Measurements from ENCODE around the gene FSIP1. TPM values are rescaled to one million over a fixed set of nuclear protein-coding genes. Genes with fewer than 3 reads are reported as not detected.

Gene FSIP1
- total RNA-seq, 1 experiment from 2014 or later = 0.61 TPM

DNA sequence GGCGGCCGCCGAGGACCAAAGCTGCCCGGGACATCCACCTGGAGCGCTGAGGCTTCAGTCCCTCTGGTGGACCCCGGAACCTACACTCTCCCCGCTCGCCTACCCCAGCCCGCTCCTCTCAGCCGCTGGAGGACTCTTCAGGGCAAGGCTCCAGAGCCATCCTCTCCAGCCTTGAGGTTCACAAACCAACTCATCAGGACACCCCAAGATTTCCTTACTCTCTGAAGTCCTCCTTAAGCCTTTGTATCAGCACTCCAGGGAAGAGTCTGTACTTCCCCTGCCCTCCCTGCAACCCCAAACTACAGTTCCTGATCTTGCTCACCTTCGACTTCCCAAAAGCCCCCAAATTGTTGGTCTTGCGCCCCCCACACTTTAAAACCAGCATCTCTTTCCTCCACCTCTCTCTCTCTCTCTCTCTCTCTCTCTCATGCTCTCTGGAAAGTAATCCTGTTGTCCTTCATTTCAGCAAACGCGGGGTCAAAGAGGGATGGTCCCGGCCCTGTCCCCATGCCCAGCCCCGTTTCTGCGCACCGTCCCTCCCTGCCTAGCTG is 201.3 kb downstream of the FSIP1 start:
- peaks cover 37% of the 10 kb centered on the region for H3K36me3 Mint-ChIP-seq
- ChIA-PET POLR2A (interaction anchor here (0.5 to 3.1 kb wide), 21 partner anchors 15 to 1127 kb away, joined by 3 to 31 read pairs (median 3); partner anchors contain the start of genes FAM98B and IVD), CTCF (interaction anchor here (0.6 to 5.4 kb wide), 29 partner anchors 18 to 1127 kb away, joined by 3 to 44 read pairs (median 6); partner anchors contain the start of gene FAM98B)
- ATAC-seq (no peak; the same call in 1 of the 2 replicates), DNase-seq (ENCODE audit: low spot score) (no peak)
- peak overlapping the region; percentile 87 for H3K4me3 Mint-ChIP-seq
- no peak for TF ChIP-seq SMAD4 (CRISPR knock-in tag; IDR thresholded peaks at IDR 0.05)
- TF ChIP-seq NFE2L1 (CRISPR knock-in tag; IDR thresholded peaks at IDR 0.05) = 0 out of 2 replicates have a peak, but pooled peaks have one; percentile 11
- TF ChIP-seq ARID4B (CRISPR knock-in tag; IDR thresholded peaks at IDR 0.05; ENCODE audit: borderline replicate concordance) = no peak
- 0 out of 2 replicates have a peak, but pooled peaks have one; percentile 9 for TF ChIP-seq STAT6 (CRISPR knock-in tag; conservative IDR thresholded peaks at IDR 0.05; ENCODE audit: low read depth)
- no peak for TF ChIP-seq HMGXB4 (CRISPR knock-in tag; IDR thresholded peaks at IDR 0.05)
- 0 out of 2 replicates have a peak, but pooled peaks have one; percentile 2 for TF ChIP-seq USF1 (CRISPR knock-in tag; IDR thresholded peaks at IDR 0.05)
- no peak for TF ChIP-seq ZNF121 (CRISPR knock-in tag; IDR thresholded peaks at IDR 0.05)
- no peak for TF ChIP-seq E2F1 (CRISPR knock-in tag; IDR thresholded peaks at IDR 0.05)
- TF ChIP-seq, protein P1, sequence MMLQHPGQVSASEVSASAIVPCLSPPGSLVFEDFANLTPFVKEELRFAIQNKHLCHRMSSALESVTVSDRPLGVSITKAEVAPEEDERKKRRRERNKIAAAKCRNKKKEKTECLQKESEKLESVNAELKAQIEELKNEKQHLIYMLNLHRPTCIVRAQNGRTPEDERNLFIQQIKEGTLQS (CRISPR knock-in tag; conservative IDR thresholded peaks at IDR 0.05) = no peak
- TF ChIP-seq ZNF425 (CRISPR knock-in tag; conservative IDR thresholded peaks at IDR 0.05) = no peak
- TF ChIP-seq IRF2 (CRISPR knock-in tag; IDR thresholded peaks at IDR 0.05; ENCODE audit: borderline replicate concordance, low read depth) = no peak
- peaks cover 28% of the 10 kb centered on the region for H3K4me1 Mint-ChIP-seq
- peak overlapping the region; percentile 83; the same call in 1 of the 2 replicates for H3K27ac Mint-ChIP-seq
- no peaks in the 10 kb centered on the region for H3K9me3 Mint-ChIP-seq
- peaks cover 16% of the 10 kb centered on the region for H3K27me3 Mint-ChIP-seq (ENCODE audit: low read depth)
